Measurements from ENCODE around the gene AMN. TPM values are rescaled to one million over a fixed set of nuclear protein-coding genes. Genes with fewer than 3 reads are reported as not detected.

Gene AMN
- total RNA-seq, 1 donor from 2014 or later, result not detected

DNA sequence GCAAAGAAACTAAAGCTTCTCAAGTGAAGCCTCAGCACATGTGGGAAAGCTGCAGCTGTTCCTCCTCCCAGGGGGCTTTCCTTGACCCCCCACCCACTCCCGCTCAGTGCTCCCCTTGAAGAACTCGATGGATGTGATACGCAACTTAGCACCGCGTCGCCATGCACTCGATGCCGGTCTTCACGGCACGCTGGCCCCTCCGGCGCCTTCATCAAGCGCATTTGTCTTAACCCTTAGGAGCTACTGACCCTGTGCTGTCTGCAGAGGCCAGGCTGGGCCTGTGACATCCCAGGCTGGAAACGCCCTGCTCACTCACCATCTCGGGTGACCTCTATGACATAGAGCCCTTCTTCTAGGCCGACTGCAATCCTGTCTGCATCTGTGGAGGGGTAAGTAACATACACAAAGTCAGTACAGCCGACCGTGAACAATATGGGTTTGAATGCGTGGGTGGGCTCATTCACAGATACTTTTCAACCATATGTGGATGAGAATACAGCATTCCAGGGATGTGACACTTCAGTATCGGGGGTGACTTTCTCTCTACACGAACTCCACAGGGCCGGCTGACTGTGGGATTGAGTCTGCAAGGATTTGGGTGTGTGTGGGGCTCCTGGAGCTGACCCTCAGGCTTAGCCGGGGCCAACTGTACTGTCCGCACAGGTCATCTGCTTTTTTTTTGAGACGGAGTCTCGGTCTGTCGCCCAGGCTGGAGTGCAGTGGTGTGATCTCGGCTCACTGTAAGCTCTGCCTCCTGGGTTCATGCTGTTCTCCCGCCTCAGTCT lies 23.1 kb downstream of the AMN start:
- no peak for DNase-seq

DNA sequence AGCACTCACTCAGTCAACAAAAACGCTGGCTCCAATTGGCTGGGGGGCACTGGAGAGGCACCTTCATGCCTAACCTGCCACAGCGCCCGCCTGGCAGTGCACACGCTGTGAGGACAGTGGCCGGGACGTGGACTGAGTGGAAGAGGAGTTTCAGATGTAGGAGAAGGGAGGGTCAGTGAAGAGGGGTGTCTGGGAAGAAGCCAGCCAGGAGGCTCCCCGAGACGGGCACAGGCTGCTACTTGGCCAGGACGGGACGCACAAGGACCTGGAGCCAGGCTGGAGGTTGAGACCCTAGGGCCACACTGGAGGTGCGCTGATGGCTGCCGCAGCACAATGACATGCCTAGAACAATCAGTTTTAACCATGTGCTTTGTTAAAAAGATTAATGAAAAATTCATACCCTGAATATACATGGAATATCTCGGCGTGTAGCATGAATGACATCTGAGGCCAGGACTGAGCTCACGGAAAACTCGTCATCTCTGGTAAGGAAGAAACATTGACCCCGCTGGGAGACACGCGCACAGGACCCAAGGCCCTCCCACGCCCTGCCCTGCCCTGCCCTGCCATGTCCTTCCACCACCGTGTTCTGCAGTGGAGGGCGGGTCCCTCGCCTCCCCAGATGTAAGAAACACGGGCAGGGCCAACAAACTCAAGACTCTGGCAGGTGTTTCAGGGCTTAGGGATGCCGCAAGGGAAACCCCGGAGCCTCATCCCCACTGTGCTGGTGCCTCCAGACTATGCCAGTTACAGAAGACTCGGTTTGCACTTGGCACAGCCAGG lies 25.0 kb downstream of the AMN start:
- DNase-seq, result no peak

DNA sequence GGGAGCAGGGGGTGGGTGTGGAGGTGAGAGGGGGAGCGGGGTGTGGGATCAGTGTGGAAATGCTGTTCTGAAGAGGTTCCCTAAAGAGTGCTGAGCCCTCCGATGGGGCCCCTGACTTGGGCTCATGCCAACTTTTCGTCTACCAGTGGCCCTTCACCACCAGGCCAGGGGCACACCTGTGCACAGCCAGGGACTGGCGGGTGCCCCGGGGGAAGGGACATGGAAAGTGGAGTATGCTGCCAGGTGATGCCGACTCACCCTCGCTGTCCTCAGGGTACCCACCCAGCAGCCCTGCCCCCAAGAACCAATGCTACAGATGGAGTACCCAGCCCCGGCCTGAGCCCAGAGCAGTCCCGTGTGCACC lies 26.2 kb downstream of the AMN start:
- DNase-seq, result no peak

DNA sequence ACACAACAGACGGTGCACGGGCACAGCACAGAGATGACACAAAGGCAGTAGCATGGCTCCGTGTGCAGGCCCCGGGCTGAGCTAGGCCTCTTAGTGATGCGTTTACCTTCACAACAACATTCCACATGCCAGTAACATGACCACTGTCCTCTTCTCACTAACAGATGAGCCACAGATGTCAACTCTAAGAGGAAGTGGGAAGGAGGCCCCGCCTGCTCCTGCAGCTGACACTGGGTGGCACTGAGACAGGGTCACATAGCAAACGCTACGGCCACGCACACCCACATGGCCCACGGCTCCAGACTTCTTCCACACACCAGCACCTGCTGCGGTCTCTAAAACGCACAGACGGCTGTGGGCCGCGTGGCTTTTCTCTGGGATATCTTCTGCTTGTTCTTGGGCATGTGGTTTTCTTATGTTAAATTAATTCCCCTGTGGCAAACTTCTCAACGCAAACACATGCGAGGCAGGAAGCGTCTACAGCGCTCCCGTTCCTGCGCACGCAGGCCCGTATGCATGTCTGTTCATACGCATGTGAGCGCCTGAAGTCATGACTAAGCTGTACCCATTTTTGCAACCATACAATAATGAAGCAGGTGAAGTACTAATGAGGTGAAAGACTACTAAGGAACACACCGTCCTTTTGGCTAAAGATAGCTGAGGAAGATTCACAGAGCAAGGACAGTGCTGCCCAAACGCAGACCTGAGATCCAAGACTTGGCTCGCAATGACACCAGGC lies 26.8 kb downstream of the AMN start:
- no peak for DNase-seq

DNA sequence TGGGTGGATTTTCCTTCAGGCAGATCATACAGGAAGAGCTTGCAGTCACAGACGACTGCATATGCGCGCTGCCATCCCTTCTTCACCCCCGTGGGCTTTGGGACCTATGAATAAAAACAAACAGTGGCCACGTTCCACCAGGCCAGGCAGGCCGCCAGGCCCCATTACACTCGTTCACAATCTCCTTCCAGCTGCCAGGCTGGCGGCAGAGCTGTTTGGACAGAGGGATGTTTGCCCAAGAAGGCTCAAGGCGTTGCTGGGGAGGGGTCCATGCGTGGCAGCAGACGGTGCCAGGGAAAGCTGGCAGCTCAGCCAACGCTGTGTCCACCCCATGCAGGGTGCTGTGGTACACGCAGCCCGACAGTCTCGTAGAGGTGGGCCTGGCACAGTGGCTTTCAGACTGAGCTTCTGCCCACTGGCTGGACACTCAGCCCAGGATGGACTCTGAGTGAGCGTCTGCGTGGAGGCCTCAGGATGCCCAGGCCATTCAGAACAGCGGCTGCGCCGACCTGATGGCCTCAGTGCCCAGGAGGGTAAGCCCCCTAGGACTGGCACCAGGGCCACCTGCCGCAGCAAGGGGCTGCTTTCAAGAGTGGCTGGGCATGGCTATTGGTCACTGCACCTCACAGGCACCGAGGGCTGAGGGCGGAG lies 27.5 kb downstream of the AMN start:
- no peak for DNase-seq

DNA sequence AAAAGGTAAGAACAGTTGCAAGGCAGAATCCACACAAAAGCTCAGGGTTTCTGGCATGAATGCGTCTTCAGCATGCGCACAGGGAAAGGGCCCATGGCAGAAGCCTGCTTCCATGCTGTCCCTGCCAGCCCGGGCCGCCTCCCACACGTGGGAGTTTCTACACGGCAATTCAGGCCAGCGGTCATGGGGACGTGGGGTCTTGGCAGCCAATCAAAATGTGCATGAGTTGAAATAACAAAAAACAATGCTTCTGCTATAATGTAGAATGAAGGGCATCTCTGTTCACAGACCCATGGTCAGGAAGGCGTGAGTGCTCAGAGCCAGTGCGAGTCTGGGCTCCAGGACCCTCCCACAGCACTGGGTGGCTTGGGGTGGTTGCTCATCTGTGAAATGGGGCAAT lies 28.6 kb downstream of the AMN start:
- no peak for DNase-seq

DNA sequence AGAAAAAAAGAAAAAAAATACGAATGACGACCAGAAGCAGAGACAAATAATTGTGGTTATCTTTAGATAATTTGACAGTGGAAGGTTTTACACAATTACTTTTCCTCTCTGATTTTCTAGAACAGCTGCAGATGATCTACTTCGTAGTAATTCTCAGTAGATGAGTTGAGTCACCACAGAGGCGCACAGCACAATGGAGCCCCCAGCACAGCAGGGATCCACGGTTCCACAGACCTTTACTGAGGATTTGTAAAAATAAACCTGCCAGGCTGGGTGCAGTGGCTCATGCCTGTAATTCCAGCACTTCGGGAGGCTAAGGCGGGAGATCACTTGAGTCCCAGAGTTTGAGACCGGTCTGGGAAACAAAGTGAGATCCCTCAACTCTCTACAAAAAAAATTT lies 29.3 kb downstream of the AMN start:
- DNase-seq, result no peak

DNA sequence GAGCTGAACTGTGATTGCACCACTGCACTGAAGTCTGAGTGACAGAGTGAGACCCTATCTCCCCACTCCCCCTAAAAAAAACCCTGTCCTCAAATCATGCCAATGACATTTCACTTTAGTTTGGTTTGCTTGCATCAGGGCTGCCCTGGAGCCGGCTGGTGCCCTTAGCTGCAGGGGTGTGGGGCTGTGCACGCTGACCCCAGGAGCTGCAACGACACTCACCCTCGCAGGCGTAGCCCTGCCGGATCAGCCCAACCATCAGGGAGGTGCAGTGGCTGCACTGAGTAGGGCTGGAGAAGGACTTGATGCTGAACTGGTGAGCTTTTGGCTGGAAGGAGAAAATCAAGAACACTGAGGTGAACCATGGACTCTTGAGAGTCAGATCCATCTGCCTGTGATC lies 29.8 kb downstream of the AMN start:
- no peak for DNase-seq

DNA sequence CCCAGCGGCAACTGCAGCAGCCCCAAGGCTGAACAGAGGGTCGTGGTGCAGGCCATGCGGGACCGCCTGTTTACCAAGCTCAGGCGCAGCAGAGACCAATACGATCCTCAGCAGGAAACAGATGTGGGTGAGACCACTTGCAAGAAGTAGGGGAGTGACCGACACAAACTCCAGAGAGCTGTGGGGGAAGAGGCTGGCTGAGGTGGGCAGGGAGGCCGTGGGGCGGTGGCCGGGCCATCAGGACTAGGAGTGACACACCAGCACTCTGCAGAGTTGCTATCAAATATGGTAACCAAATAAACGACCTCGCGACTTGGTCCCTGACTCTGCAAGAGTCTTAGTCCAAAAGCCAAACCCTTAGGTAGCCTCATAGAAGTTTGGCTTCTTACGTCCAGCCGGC lies 30.6 kb downstream of the AMN start:
- DNase-seq, result no peak

DNA sequence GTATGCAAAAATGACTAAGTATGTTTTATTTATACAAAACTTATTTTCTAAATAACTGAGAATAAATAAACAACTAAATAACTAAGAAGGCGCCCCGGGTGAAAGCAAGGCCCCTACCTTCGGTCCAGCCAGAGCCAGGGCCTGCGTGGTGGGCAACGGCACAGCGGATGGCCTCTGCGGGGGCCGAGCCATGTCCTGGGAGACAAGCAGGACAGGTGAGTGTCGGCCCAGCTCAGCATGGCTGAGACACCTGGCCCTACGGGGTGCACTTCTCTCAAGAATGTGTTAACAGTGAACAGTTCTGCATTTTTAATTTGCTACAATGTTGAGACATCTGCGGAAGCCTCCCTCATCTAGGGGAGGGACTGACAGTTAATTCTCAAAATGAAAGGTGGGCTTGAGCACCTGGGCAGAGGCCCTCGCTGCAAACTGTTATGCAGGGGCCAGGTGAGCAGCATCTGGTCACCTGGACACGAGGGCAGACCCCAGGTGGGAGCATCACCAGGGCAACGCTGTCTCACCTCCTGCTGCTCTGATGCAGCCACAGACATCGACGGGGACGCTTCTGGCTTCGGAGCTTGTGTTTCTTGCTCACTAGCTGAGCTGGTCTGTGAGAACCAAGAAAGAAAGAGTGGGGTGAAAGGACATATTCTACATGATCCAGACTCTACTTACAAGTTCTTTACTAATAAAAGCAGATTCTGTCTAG lies 31.8 kb downstream of the AMN start:
- no peak for DNase-seq

DNA sequence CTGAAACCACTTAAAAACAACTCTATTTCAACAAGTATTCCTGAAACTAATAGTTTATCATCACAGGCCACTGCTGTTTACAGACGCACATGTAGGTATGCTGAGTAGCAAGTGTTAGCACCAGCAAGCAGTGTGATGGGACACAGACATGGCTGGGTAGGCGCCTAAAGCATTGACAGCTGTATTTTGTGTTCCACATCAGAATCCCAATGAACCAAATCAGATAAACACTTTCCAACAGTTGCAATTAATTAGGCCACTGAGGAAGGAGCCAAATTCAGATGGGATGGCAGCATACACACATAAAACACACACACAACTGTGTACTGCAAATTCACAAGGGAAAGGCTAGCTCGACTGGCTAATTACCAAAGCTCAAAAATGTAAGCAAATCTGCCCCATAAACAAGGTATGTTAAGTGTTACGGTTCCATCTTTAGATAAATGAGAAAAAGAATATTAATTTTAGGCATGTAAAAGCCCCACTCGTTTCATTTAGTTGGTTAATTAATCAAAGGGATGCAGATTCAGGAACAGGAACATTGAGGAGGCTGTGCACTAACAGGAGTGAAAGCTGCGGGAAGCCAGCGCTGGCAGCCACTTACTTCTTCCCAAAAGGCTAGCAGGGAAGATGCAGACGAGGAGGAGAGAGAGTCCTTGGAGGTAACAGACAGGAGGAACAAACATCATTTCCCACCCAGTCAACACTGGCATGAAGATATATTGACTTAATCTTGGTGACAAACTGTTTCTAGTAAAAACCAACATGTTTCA lies 33.4 kb downstream of the AMN start:
- DNase-seq, result no peak

DNA sequence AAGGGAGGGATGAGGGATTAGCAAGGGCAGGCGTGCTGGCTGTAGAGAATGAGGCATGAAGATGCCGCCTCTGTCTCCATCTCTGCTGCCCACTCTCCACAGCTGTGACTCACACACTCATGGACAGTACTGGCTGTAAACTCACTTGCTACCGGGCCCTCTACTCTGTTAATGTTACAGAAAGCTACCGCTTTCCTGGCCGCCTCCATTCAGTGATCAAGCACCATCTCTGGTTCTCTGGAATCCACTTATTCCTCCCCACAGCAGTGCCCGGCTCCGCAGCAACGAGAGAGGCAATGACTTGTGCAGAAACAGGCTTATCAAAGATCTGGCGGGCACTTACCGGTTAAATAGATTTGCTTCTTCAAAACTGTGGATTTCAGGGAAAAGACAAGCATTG lies 34.8 kb downstream of the AMN start:
- DNase-seq, result no peak

DNA sequence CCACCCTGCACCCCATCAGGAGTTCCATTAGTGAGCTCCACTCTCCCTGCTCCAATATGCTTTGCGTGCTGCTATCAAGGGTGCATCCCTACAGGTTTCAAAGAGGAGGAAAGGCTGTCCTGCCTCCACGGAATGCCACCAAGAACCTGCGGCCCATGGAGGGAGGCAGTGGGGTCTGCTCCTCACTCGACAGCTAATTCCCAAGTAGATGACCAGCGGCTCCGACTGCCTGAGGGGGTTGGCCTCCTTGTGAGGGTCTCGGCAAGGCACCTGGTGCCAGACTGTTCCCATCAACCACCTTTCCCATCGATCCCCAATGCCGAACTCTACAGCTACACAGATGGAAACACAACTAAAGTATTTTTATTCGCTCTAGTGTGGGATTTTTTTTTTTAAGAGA lies 36.0 kb downstream of the AMN start:
- DNase-seq, result no peak

DNA sequence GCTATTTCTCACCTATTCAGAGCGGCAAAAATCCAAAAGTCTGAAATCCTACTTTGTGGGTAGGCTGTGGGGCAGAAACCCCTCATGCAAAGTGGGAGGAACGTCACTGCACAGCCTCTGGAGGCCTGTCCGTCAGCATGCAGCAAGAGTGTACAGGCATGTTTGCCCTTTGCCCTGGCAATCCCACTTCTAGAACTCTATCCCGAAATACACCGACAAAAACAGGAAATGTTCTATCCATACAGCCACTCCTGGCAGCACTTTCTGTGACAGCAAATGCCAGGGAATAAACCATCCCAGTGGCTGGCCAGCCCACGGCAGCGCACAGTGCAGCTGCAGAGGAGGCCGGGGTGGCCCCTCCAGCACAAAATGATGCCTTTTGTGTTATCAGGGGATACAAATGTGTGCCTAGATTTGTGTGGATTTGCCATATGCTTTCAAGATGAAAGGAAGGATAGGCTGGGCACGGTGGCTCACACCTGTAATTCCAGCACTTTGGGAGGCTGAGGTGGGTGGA lies 39.7 kb downstream of the AMN start:
- peak; percentile 25 for DNase-seq

DNA sequence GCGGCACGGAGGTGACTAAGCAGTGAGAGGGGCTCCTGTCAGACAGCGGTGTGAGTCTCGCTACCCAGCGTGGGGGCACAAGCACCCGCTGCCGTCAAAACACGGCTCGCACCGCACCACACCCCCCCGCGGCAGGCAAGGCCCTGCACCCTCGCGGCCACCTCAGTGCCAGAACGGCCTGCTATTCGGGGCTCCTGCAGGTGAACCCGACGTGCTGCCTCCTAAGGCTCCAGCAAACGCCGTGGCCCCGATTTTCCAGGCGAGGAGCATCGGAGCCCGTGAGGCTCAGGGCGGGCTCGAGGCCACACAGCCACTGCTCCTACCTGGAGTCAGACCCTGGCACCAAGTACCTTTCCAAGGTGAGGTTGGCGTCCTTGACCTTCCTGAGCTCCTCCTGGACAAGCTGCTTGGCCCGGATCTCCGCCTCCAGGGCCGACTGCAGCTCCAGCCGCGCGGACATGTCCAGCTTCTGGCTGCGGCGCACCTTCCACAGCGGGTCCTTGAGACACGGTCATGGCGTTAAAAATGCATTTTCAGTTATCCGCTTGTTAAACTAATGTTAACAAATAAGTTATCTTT lies 41.8 kb downstream of the AMN start:
- no peak for DNase-seq

DNA sequence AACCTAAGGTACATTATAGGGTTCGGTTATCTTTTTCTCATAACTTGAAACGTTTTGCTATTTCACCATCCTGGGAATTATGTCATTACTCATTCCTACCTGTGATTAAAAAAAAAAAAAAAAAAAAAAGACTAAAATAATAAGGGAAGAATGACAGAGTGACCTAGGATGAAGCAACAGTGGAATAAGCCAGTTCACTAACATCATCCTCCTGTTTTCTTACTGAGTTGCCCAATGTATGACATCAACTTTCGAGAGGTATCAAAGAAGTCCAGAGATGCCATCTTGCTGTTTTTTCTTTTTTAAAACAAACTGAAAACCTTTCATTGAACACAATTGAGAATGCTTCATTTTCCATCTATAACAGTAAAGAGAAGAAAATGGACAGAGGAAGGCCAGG lies 42.8 kb downstream of the AMN start:
- DNase-seq, result no peak

DNA sequence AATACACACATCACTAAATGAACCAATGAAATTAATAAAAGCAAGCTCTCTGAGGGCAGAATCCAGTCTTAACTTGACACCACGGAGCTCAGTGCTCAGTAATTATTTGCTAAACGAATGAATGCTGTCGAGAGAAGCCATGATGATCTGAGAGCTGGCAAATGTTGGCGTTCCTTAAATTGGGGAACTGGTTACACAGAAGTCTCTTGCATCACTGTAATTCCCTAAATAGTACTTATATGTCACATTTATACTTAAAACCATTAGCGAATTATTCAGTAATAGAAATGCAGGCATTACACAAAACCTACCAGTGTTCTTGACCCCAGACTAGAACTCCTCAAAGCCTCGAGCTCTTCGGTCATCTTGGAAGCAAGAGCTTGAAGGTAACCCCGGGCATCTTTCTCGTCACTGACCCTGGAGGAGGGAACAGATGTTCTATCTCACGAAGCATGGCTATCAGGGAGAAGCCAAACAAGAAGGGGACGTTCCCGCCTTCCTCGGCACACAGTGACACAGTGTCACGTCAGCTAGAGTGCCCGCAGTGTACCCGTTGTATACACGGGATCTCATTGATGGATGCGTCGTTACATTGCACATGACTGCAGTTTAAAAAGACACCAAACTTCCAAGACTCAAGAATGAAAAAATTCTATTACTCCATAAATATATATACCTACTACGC lies 43.6 kb downstream of the AMN start:
- no peak for DNase-seq

DNA sequence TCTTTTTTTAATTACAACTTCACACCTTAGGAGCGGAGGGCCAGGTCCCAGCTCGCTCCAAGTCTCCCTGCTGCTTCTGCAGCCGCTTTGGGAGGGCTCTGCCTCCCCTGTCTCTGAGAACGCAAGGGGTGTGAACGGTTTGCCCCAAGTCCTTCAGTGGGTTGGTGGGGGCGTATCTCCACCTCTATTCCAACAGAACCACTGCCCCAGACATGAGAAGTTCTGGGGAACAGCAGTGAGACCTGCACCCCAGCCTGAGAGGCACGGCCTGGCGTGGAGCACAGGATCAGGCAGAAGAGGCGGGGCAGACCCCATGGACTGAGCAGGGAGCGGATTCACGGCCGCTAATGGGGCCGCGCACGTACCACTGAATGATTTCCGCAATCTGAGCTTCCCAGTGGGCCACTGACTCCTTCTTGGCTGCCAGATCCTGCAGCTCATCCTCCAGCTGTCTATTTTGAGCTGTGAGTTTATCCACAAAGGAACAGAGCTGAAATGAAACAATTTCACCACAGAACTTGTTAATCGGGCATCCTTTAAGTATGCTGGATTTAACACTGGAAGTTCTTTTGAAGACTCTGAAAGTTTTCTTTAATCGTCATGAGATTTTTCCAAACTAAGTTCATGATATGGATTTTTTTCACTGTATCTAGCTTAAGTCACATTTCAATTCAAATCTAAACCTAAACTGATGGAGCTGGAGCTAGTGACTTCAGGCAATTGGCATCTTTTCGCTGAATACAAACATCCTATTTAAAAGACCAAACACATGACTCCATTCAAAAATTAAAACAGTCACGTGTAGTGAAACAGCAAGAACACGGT lies 44.4 kb downstream of the AMN start:
- no peak for DNase-seq

DNA sequence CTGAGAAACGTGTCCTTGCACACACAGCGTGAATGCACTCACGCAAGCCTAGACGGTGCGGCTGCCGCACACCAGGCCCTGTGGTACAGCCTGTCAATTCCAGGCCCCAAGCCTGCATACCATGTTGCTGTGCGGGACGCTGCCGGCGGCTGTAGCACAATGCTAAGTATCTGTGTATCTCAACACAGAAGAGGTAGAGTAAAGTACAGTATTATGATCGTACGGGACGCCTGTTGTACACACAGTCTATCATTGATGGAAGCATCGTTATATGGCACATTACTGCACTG lies 45.0 kb downstream of the AMN start:
- DNase-seq, result no peak

DNA sequence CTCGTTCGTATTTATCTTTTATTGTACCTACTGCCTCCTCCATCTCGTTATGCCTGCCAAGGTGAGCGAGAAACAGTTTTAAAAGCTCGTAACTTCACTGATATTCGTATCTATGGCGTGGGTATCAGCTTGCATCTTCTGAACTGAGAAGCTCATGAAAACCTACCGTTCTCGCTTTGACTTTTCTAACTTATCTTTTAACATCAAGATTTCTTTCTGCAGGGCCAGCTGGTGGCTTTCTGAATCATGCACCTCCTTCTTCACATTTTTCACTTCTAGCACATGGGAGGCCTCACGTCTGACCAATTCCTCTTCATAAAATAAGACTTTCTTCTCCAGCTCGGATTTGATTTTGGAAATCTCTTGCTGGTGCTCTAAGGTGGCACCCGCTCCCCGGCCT lies 45.8 kb downstream of the AMN start:
- no peak for DNase-seq

Measured in dermis blood vessel endothelial cell (primary cell).